PC-3 (cell line): ENCODE data around the gene TFAP2D. TPM values are rescaled to one million over a fixed set of nuclear protein-coding genes. Genes with fewer than 3 reads are reported as not detected.

Source experiments
- ATAC-seq: fragments of 200-7000 bp; cut with Tn5 transposase; 2 replicates; pipeline ENCODE4 v1.9.1; 2020; ENCODE audit warnings: mild to moderate bottlenecking, moderate library complexity
- BruUV-seq: library from RNA; stranded (reverse); fragments of 400-500 nt; replicated peaks from 2 replicates; lab custom pipeline; 2021; lab: Mats Ljungman, UMichigan
- CTCF ChIA-PET: fragments of 300-600 bp; sonication (Branson Sonifier 250); formaldehyde crosslinking; loops from one replicate; lab custom pipeline; 2022; ENCODE audit warnings: antibody characterized with exemption; lab: Charles Lee
- POLR2A ChIA-PET: fragments of 300-600 bp; sonication (Branson Sonifier 250); formaldehyde crosslinking; loops from one replicate; lab custom pipeline; 2022; ENCODE audit warnings: antibody characterized with exemption; ENCODE audit not compliant: unreplicated experiment; lab: Charles Lee
- DNase-seq: peaks from one replicate; pipeline ENCODE4 v3.0.0-alpha.2; 2015
- H2AFZ ChIP-seq: fragments of 300-600 bp; sonication (generic); 2 replicates; pipeline ENCODE4 v1.6.0; 2016; ENCODE audit warnings: antibody characterized with exemption, low read length
- H3F3A ChIP-seq: fragments of 300-600 bp; sonication (generic); one replicate; pipeline ENCODE4 v1.6.0; 2017; ENCODE audit warnings: antibody characterized with exemption, low read length, control low read depth, mild to moderate bottlenecking; ENCODE audit not compliant: unreplicated experiment
- H3K27ac ChIP-seq: fragments of 300-600 bp; sonication (generic); 2 replicates; pipeline ENCODE4 v1.5.1; 2016; ENCODE audit warnings: mild to moderate bottlenecking, low read length
- H3K27me3 ChIP-seq: fragments of 300-600 bp; sonication (generic); 2 replicates; pipeline ENCODE4 v1.6.1; 2016; ENCODE audit warnings: low read length, mixed read lengths
- H3K36me3 ChIP-seq: fragments of 300-600 bp; sonication (generic); 2 replicates; pipeline ENCODE4 v1.6.1; 2016; ENCODE audit warnings: low read depth, mixed run types, low read length, mixed read lengths
- H3K4me1 ChIP-seq: fragments of 300-600 bp; sonication (generic); 2 replicates; pipeline ENCODE4 v1.5.1; 2016; ENCODE audit warnings: low read length; ENCODE audit not compliant: insufficient read depth
- H3K4me2 ChIP-seq: fragments of 300-600 bp; sonication (generic); 2 replicates; pipeline ENCODE4 v1.6.0; 2016; ENCODE audit warnings: low read length
- H3K4me3 ChIP-seq: fragments of 300-600 bp; sonication (generic); 2 replicates; pipeline ENCODE4 v1.5.1; 2016; ENCODE audit warnings: mild to moderate bottlenecking, low read length, mixed read lengths
- H3K79me2 ChIP-seq: fragments of 300-600 bp; sonication (generic); 2 replicates; pipeline ENCODE4 v1.6.1; 2017; ENCODE audit warnings: low read length, mixed read lengths
- H3K9ac ChIP-seq: fragments of 300-600 bp; sonication (generic); 2 replicates; pipeline ENCODE4 v1.6.0; 2016; ENCODE audit warnings: mild to moderate bottlenecking, low read length
- H3K9me2 ChIP-seq: fragments of 300-600 bp; sonication (generic); replicated peaks from 2 replicates; pipeline ENCODE4 v1.6.1; 2016; ENCODE audit warnings: mixed run types, low read length, mixed read lengths
- H3K9me3 ChIP-seq: fragments of 300-600 bp; sonication (generic); 2 replicates; pipeline ENCODE4 v1.6.1; 2016; ENCODE audit warnings: low read length, mixed read lengths
- H4K20me1 ChIP-seq: fragments of 300-600 bp; sonication (generic); 2 replicates; pipeline ENCODE4 v1.6.1; 2016; ENCODE audit warnings: low read length, mixed read lengths
- CTCF ChIP-seq: fragments of 300-600 bp; sonication (generic); conservative IDR thresholded peaks from 2 replicates; pipeline ENCODE4 v1.5.1; 2017; ENCODE audit warnings: antibody characterized with exemption, low read depth, mild to moderate bottlenecking, low read length
- EZH2 ChIP-seq: fragments of 300-600 bp; sonication (generic); IDR thresholded peaks from one replicate; pipeline ENCODE4 v1.6.1; 2017; ENCODE audit warnings: antibody characterized with exemption, mild to moderate bottlenecking, low read length; ENCODE audit not compliant: unreplicated experiment
- EZH2phosphoT487 ChIP-seq: fragments of 300-600 bp; sonication (generic); IDR thresholded peaks from 2 replicates; pipeline ENCODE4 v1.6.1; 2018; ENCODE audit warnings: mild to moderate bottlenecking, antibody characterized with exemption, low read length, borderline replicate concordance
- intact Hi-C: fragments of 100-400 bp; cut with micrococcal nuclease; formaldehyde crosslinking; loops from 2 replicates; pipeline ENCODE4 v1.9.0; 2023
- total RNA-seq: library from RNA; depleted of rRNA; stranded (reverse); fragments of >200 nt; gene quantifications from 2 replicates; pipeline ENCODE4 v1.2.3, GENCODE V29; 2014

TFAP2D gene
- total RNA-seq, 1 experiment from 2014 or later = not detected

- intact Hi-C loops = loop anchor here (1.0 to 5.0 kb wide), 3 partner anchors 136 to 664 kb away; no protein-coding TSS in a partner anchor
- Histone ChIP-seq H3K4me3 (no peak overlapping the region), H4K20me1 (no peaks in the 10 kb centered on the region; the same call in 1 of the 2 replicates), H3K36me3 (no peaks in the 10 kb centered on the region), H3K9ac (no peak overlapping the region), H3K27ac (no peak overlapping the region), H3K27me3 (peaks cover 60% of the 10 kb centered on the region), H3K79me2 (no peaks in the 10 kb centered on the region), H3K4me1 (0 out of 2 replicates have a peak, but pooled peaks cover 3% of the 10 kb centered on the region), H3F3A (no peaks in the 10 kb centered on the region), H3K4me2 (no peak overlapping the region), H2AFZ (no peak overlapping the region), H3K9me3 (no peaks in the 10 kb centered on the region), H3K9me2 (no peaks in the 10 kb centered on the region)
- ATAC-seq (no peak), DNase-seq (no peak)
- TF ChIP-seq EZH2 (no peak), EZH2phosphoT487 (no peak), CTCF (no peak)
- ChIA-PET POLR2A (no interaction called here), CTCF (no interaction called here)
- BruUV-seq = no TSS peak
These were observed 79.4 kb downstream of the TFAP2D start for GRCh38 chr6:50792771-50793170.

GRCh38 chr6:50795574-50795973, 82.2 kb downstream of the TFAP2D start:
- H3K27me3 ChIP-seq = peaks cover 48% of the 10 kb centered on the region
- no TSS peak for BruUV-seq
- no peak for DNase-seq
- no peaks in the 10 kb centered on the region for H3K4me1 ChIP-seq
- no peak overlapping the region for H3K27ac ChIP-seq
- ChIA-PET POLR2A (no interaction called here), CTCF (no interaction called here)
- ATAC-seq = no peak
- no peaks in the 10 kb centered on the region for H3K36me3 ChIP-seq
- no peak overlapping the region for H3K9ac ChIP-seq
- H4K20me1 ChIP-seq = no peaks in the 10 kb centered on the region; the same call in 1 of the 2 replicates
- no peaks in the 10 kb centered on the region for H3F3A ChIP-seq
- TF ChIP-seq EZH2 = no peak
- no peak for TF ChIP-seq CTCF
- no peak for TF ChIP-seq EZH2phosphoT487
- intact Hi-C loops = no loop called here
- H3K79me2 ChIP-seq = no peaks in the 10 kb centered on the region
- no peak overlapping the region for H2AFZ ChIP-seq
- no peaks in the 10 kb centered on the region for H3K9me2 ChIP-seq
- no peak overlapping the region for H3K4me3 ChIP-seq
- H3K9me3 ChIP-seq = no peaks in the 10 kb centered on the region
- no peak overlapping the region for H3K4me2 ChIP-seq

- Histone ChIP-seq H3K4me1 (no peaks in the 10 kb centered on the region), H3K27ac (no peak overlapping the region), H3K9me3 (no peaks in the 10 kb centered on the region), H4K20me1 (no peaks in the 10 kb centered on the region), H3K4me2 (no peak overlapping the region), H3K27me3 (peaks cover 39% of the 10 kb centered on the region), H3K36me3 (no peaks in the 10 kb centered on the region), H3K79me2 (no peaks in the 10 kb centered on the region), H3K9ac (no peak overlapping the region), H3F3A (no peaks in the 10 kb centered on the region), H3K4me3 (no peak overlapping the region), H2AFZ (no peak overlapping the region), H3K9me2 (no peaks in the 10 kb centered on the region)
- TF ChIP-seq EZH2 (no peak), CTCF (no peak), EZH2phosphoT487 (no peak)
- BruUV-seq = no TSS peak
- no peak for ATAC-seq
- ChIA-PET CTCF (no interaction called here), POLR2A (no interaction called here)
- no peak for DNase-seq
- intact Hi-C loops = no loop called here
These were observed 91.0 kb downstream of the TFAP2D start for GRCh38 chr6:50804283-50804682.
